ENCODE data around the gene MUC4. TPM values are rescaled to one million over a fixed set of nuclear protein-coding genes. Genes with fewer than 3 reads are reported as not detected.

The MUC4 gene
- total and polyA plus RNA-seq, 12 donors: 0.03 to 0.17 (median 0.09) TPM; not detected in 6

DNA sequence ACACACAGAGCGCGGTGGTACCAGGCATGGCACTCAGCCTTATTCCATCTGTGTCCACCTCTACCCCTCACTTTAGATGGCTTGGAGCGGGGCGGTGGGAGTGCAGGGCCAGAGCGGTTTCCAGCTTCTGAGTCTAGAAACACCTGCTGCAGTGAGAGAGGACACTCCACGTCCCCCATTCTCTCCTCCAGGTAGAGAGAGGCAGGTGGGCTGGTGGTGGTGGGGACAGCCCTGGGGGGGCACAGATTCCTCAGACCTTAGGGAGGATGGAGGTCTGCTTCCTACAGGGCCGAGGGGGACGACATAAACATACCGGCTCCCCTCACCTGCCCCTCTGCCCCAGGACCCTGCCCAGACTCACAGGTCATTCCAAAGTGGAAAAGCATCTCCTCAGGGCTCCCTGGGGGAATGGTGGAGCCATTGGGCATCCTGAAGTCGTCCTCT, 50.6 kb downstream of the MUC4 start:
- peak in 1 of 7 donors; percentile 10 for DNase-seq
- Histone ChIP-seq H3K9me3 (replicated peaks in 1 of 3) (no peaks in the 10 kb centered on the region), H3K27ac (no peak overlapping the region), H3K36me3 (replicated peaks in 1 of 2) (no peaks in the 10 kb centered on the region), H3K4me1 (replicated peaks in 1 of 2) (no peaks in the 10 kb centered on the region), H3K27me3 (peaks cover 5% of the 10 kb centered on the region), H3K4me3 (no peak overlapping the region)
- 76 to 100% (median 82%) methylated on average over 2 to 10 of the region's 10 CpGs for WGBS, 4 donors
- intact Hi-C loops (cut with DNase I): no loop called here
- TF ChIP-seq, protein P1, sequence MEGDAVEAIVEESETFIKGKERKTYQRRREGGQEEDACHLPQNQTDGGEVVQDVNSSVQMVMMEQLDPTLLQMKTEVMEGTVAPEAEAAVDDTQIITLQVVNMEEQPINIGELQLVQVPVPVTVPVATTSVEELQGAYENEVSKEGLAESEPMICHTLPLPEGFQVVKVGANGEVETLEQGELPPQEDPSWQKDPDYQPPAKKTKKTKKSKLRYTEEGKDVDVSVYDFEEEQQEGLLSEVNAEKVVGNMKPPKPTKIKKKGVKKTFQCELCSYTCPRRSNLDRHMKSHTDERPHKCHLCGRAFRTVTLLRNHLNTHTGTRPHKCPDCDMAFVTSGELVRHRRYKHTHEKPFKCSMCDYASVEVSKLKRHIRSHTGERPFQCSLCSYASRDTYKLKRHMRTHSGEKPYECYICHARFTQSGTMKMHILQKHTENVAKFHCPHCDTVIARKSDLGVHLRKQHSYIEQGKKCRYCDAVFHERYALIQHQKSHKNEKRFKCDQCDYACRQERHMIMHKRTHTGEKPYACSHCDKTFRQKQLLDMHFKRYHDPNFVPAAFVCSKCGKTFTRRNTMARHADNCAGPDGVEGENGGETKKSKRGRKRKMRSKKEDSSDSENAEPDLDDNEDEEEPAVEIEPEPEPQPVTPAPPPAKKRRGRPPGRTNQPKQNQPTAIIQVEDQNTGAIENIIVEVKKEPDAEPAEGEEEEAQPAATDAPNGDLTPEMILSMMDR (IDR thresholded peaks at IDR 0.05): no peak
- no peak for TF ChIP-seq POLR2A (IDR thresholded peaks at IDR 0.05)

DNA sequence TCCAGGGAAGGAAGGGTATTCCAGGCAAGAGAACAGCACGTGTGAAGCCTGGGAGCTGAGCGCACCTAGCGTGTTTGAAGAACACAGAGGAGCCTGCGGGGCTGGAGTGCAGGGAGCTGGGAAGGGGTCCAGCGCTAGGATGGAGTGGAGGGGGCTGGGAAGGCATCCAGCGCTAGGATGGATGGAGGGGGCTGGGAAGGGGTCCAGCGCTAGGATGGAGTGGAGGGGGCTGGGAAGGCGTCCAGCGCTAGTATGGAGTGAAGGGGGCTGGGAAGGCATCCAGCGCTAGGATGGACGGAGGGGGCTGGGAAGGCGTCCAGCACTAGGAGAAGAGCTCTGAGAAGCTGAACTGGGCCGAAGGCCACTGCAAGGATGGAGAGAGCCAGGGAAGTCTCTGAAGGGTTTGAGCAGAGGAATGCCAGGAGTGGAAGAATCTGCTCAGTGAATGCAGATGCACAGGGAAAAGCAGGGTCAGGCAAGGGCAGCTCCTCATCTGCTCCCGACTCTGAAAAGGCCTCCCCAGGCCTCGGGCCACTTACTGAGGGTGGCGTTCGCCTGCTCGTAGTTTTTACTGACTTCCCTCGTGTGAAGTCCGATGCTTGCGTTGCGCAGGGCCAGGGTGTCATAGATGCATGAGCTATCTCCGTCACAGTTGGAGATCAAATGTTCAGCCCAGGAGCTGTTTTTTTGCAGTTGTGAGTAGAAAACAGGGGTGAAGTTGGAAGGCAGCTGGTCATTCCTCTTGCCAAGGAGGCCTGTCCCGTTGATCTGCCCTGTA, 51.2 kb downstream of the MUC4 start:
- H3K4me1 ChIP-seq (replicated peaks in 1 of 2): no peaks in the 10 kb centered on the region
- no peak for TF ChIP-seq POLR2A (IDR thresholded peaks at IDR 0.05)
- TF ChIP-seq, protein P1 (IDR thresholded peaks at IDR 0.05): no peak
- no peaks in the 10 kb centered on the region for H3K9me3 ChIP-seq (replicated peaks in 1 of 3)
- no peak overlapping the region for H3K4me3 ChIP-seq
- H3K27ac ChIP-seq: no peak overlapping the region
- peak in 1 of 7 donors; percentile 13 for DNase-seq
- H3K36me3 ChIP-seq (replicated peaks in 1 of 2): no peaks in the 10 kb centered on the region
- intact Hi-C loops (cut with DNase I): no loop called here
- 63 to 68% (median 64%) methylated on average over 22 to 24 of the region's 24 CpGs for WGBS, 4 donors
- H3K27me3 ChIP-seq: peaks cover 5% of the 10 kb centered on the region

DNA sequence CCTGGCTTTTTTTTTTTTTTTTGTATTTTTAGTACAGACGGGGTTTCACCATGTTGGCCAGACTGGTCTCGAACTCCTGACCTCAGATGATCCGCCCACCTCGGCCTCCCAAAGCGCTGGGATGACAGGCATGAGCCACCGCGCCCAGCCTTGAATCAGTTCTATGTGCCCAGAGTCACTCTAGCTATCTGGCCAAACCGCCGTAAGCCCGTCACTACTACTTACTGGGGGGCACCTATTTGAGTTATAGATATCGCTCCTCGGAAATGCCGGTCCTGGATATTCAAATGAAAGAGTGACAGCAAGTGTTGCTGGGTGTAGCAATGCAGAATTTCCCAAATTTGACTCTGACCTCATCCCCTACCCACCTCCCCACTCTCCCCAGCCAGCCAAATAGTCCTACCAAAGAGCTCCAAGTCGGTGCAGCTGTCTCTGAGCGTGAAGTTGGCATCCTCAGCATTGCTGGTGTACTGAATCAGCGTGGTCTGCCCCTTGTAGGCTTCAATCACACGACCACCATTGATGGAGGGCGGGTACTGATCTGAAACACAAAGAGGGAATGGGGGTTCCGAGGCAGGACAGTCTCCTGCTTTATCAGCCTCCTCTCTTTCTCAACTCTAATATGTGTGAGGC, 52.9 kb downstream of the MUC4 start:
- H3K36me3 ChIP-seq (replicated peaks in 1 of 2): no peaks in the 10 kb centered on the region
- TF ChIP-seq POLR2A (IDR thresholded peaks at IDR 0.05): no peak
- TF ChIP-seq, protein P1 (IDR thresholded peaks at IDR 0.05): no peak
- intact Hi-C loops (cut with DNase I): no loop called here

DNA sequence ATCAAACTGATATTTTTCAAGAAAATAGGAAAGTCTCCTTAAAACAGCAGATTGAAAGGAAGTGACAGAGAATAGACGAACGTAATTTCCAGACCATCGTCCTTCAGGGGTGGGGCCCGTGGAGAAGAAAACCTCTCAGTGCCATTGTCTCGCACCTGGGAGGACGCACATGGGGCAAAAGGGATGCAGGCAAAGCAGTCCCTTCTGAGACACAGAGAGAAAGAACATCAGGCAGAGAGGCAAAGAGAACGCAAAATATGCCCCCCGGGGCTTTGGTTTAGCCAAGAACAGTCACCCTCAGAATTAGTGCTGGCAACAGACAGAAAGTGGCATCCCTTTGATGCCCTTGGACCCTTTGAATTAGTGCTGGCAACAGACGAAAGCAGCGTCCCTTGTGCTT, 53.9 kb downstream of the MUC4 start:
- no peaks in the 10 kb centered on the region for H3K9me3 ChIP-seq (replicated peaks in 1 of 3)
- DNase-seq: peak in 1 of 7 donors; percentile 5
- peaks cover 5% of the 10 kb centered on the region for H3K27me3 ChIP-seq
- TF ChIP-seq, protein P1 (IDR thresholded peaks at IDR 0.05): no peak
- TF ChIP-seq POLR2A (IDR thresholded peaks at IDR 0.05): no peak
- H3K4me1 ChIP-seq (replicated peaks in 1 of 2): no peaks in the 10 kb centered on the region
- WGBS, 4 donors: 46 to 63% (median 49%) methylated on average over 10 of the region's 10 CpGs
- intact Hi-C loops (cut with DNase I): no loop called here
- no peak overlapping the region for H3K27ac ChIP-seq
- H3K4me3 ChIP-seq: no peak overlapping the region
- H3K36me3 ChIP-seq (replicated peaks in 1 of 2): no peaks in the 10 kb centered on the region

More for the DNA sequence above, 52.9 kb downstream of the MUC4 start:
- Histone ChIP-seq H3K27ac (no peak overlapping the region), H3K4me1 (replicated peaks in 1 of 2) (no peaks in the 10 kb centered on the region), H3K9me3 (replicated peaks in 1 of 3) (no peaks in the 10 kb centered on the region), H3K27me3 (peaks cover 5% of the 10 kb centered on the region), H3K4me3 (no peak overlapping the region)
- DNase-seq: peak in 1 of 7 donors; percentile 6
- WGBS, 4 donors: 78 to 88% (median 82%) methylated on average over 19 of the region's 19 CpGs
